Caco-2 (cell line): ENCODE results near the gene CEP350. TPM values are rescaled to one million over a fixed set of nuclear protein-coding genes. Genes with fewer than 3 reads are reported as not detected.

ENCODE experiments used
- BruUV-seq: library from RNA; stranded (reverse); fragments of 400-500 nt; replicated peaks from 2 replicates; lab custom pipeline; 2021; lab: Mats Ljungman, UMichigan
- CTCF ChIA-PET: fragments of 300-600 bp; sonication (Branson Sonifier 250); formaldehyde crosslinking; loops from one replicate; lab custom pipeline; 2022; ENCODE audit warnings: antibody characterized with exemption; lab: Charles Lee
- POLR2A ChIA-PET: fragments of 300-600 bp; sonication (Branson Sonifier 250); formaldehyde crosslinking; loops from one replicate; lab custom pipeline; 2022; ENCODE audit warnings: antibody characterized with exemption; lab: Charles Lee
- DNase-seq, 2 experiments: peaks; one replicate each; pipeline versions ENCODE4 v3.0.0 to v3.0.0-alpha.2; 2020 to 2022
- H3K27me3 ChIP-seq: replicated peaks from 2 replicates; pipeline ENCODE4 v1.6.0; 2011; ENCODE audit warnings: low read length; ENCODE audit not compliant: control insufficient read depth, insufficient read depth
- H3K36me3 ChIP-seq: 2 replicates; pipeline ENCODE4 v1.5.1; 2011; ENCODE audit warnings: low read length; ENCODE audit not compliant: control insufficient read depth, insufficient read depth
- H3K4me1 ChIP-seq: fragments of 250-450 bp; sonication (Bioruptor Pico); 2 replicates; pipeline ENCODE4 v1.5.1; 2020; ENCODE audit warnings: mild to moderate bottlenecking
- H3K4me3 ChIP-seq: 2 replicates; pipeline ENCODE4 v1.5.1; 2011; ENCODE audit warnings: low read depth, mild to moderate bottlenecking, control low read depth, low read length
- H3K9me3 ChIP-seq: fragments of 250-450 bp; sonication (Bioruptor Pico); 2 replicates; pipeline ENCODE4 v1.5.1; 2020; ENCODE audit warnings: mild to moderate bottlenecking, moderate library complexity
- H3K27ac Mint-ChIP-seq: one replicate; pipeline ENCODE4 v1.8.0; 2022; ENCODE audit warnings: mixed read lengths; ENCODE audit not compliant: unreplicated experiment
- H3K27me3 Mint-ChIP-seq: one replicate; pipeline ENCODE4 v1.8.0; 2022; ENCODE audit warnings: mixed read lengths; ENCODE audit not compliant: insufficient read depth, unreplicated experiment
- H3K36me3 Mint-ChIP-seq: one replicate; pipeline ENCODE4 v1.8.0; 2022; ENCODE audit warnings: mild to moderate bottlenecking, mixed read lengths; ENCODE audit not compliant: insufficient read depth, unreplicated experiment
- H3K4me1 Mint-ChIP-seq: one replicate; pipeline ENCODE4 v1.8.0; 2022; ENCODE audit warnings: low read depth, mixed read lengths; ENCODE audit not compliant: unreplicated experiment
- H3K4me3 Mint-ChIP-seq: one replicate; pipeline ENCODE4 v1.8.0; 2022; ENCODE audit warnings: mild to moderate bottlenecking, moderate library complexity, mixed read lengths; ENCODE audit not compliant: unreplicated experiment
- H3K9me3 Mint-ChIP-seq: one replicate; pipeline ENCODE4 v1.8.0; 2022; ENCODE audit warnings: mixed read lengths; ENCODE audit not compliant: unreplicated experiment
- intact Hi-C: fragments of 100-400 bp; cut with micrococcal nuclease; formaldehyde crosslinking; loops from one replicate; pipeline ENCODE4 v1.10.0; 2022; ENCODE audit not compliant: unreplicated experiment
- total RNA-seq: library from RNA; stranded (reverse); gene quantifications from 2 replicates; pipeline ENCODE4 v1.2.3, GENCODE V29; 2022
- TF ChIP-seq, protein P1 (sequence below), 2 experiments: fragments of 200-600 bp in 1 of 2; IDR thresholded peaks; 1 replicate in 1 of 2; 2 replicates in 1 of 2; pipeline versions ENCODE4 v1.5.1 to v1.8.0; 2011 to 2022; ENCODE audit warnings: antibody characterized with exemption in 1 of 2, control low read depth in 1 of 2, inconsistent platforms in 1 of 2, low read depth in 1 of 2, low read length in 1 of 2, mild to moderate bottlenecking in 1 of 2, moderate library complexity in 1 of 2; ENCODE audit not compliant: insufficient read depth in 1 of 2, severe bottlenecking in 1 of 2, unreplicated experiment in 1 of 2

CEP350 gene
- total RNA-seq, 1 experiment from 2014 or later, result 43.5 TPM

DNA sequence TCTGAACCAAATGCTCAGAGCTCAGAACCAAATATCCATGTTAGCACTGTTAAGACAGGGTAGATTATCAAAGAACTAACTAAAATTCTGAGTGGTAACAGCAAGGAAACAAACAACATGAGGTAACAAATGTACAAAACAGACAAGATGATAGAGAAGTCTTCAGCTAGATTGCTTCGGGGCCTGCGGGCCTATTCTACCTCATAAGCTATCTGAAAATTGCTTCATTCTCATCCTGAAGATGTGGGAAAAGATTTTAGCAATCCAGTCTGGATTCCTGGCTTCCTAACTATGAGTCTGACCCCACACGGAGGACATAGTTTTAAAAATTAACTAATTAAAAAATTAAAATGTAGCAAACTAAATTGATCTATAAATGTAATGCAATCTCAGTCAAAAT lies 190.8 kb downstream of the CEP350 start:
- BruUV-seq, result no TSS peak

GRCh38 chr1:180150982-180151381 lies 196.4 kb downstream of the CEP350 start:
- Mint-ChIP-seq H3K4me3 (no peak overlapping the region), H3K36me3 (peaks cover 10% of the 10 kb centered on the region), H3K9me3 (no peaks in the 10 kb centered on the region), H3K4me1 (peaks cover 8% of the 10 kb centered on the region), H3K27me3 (peaks cover 10% of the 10 kb centered on the region), H3K27ac (no peak overlapping the region)
- TF ChIP-seq, protein P1, sequence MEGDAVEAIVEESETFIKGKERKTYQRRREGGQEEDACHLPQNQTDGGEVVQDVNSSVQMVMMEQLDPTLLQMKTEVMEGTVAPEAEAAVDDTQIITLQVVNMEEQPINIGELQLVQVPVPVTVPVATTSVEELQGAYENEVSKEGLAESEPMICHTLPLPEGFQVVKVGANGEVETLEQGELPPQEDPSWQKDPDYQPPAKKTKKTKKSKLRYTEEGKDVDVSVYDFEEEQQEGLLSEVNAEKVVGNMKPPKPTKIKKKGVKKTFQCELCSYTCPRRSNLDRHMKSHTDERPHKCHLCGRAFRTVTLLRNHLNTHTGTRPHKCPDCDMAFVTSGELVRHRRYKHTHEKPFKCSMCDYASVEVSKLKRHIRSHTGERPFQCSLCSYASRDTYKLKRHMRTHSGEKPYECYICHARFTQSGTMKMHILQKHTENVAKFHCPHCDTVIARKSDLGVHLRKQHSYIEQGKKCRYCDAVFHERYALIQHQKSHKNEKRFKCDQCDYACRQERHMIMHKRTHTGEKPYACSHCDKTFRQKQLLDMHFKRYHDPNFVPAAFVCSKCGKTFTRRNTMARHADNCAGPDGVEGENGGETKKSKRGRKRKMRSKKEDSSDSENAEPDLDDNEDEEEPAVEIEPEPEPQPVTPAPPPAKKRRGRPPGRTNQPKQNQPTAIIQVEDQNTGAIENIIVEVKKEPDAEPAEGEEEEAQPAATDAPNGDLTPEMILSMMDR (IDR thresholded peaks at IDR 0.05; ENCODE audit: insufficient read depth in 1 of 2, low read depth in 1 of 2, low read length in 1 of 2, severe bottlenecking in 1 of 2, unreplicated experiment in 1 of 2), result no peak
- no peaks in the 10 kb centered on the region for H3K9me3 ChIP-seq
- H3K27me3 ChIP-seq, result no peaks in the 10 kb centered on the region
- peaks cover 12% of the 10 kb centered on the region for H3K4me1 ChIP-seq
- H3K36me3 ChIP-seq, result no peaks in the 10 kb centered on the region
- DNase-seq, result no peak
- no peak overlapping the region for H3K4me3 ChIP-seq
- intact Hi-C loops, result no loop called here
- CTCF ChIA-PET, result no interaction called here
- POLR2A ChIA-PET, result no interaction called here
- BruUV-seq, result no TSS peak

More for the DNA sequence above, 190.8 kb downstream of the CEP350 start:
- intact Hi-C loops, result no loop called here
- POLR2A ChIA-PET, result interaction anchor here (0.5 kb wide), 1 partner anchor 9 kb away, joined by 3 read pairs; no protein-coding TSS in a partner anchor
- no peak for DNase-seq
- Mint-ChIP-seq H3K36me3 (no peaks in the 10 kb centered on the region), H3K27ac (no peak overlapping the region), H3K27me3 (no peaks in the 10 kb centered on the region), H3K4me3 (no peak overlapping the region), H3K4me1 (no peaks in the 10 kb centered on the region), H3K9me3 (no peaks in the 10 kb centered on the region)
- H3K27me3 ChIP-seq, result no peaks in the 10 kb centered on the region
- CTCF ChIA-PET, result interaction anchor here (0.5 to 1.2 kb wide), 3 partner anchors 19 to 23 kb away, joined by 3 to 4 read pairs (median 3); no protein-coding TSS in a partner anchor
- H3K4me1 ChIP-seq, result no peaks in the 10 kb centered on the region
- TF ChIP-seq, protein P1 (IDR thresholded peaks at IDR 0.05; ENCODE audit: insufficient read depth in 1 of 2, low read depth in 1 of 2, low read length in 1 of 2, severe bottlenecking in 1 of 2, unreplicated experiment in 1 of 2), result no peak
- no peaks in the 10 kb centered on the region for H3K9me3 ChIP-seq
- no peaks in the 10 kb centered on the region for H3K36me3 ChIP-seq
- H3K4me3 ChIP-seq, result no peak overlapping the region

- H3K27ac Mint-ChIP-seq, result no peak overlapping the region
- H3K9me3 Mint-ChIP-seq, result no peaks in the 10 kb centered on the region
- Histone ChIP-seq H3K27me3 (no peaks in the 10 kb centered on the region), H3K9me3 (no peaks in the 10 kb centered on the region), H3K4me3 (no peak overlapping the region), H3K36me3 (no peaks in the 10 kb centered on the region), H3K4me1 (peaks cover 16% of the 10 kb centered on the region)
- ChIA-PET CTCF (no interaction called here), POLR2A (no interaction called here)
- H3K36me3 Mint-ChIP-seq, result peaks cover 10% of the 10 kb centered on the region
- H3K27me3 Mint-ChIP-seq, result peaks cover 10% of the 10 kb centered on the region
- no peak for DNase-seq
- H3K4me3 Mint-ChIP-seq, result no peak overlapping the region
- intact Hi-C loops, result no loop called here
- TF ChIP-seq, protein P1 (IDR thresholded peaks at IDR 0.05; ENCODE audit: insufficient read depth in 1 of 2, low read depth in 1 of 2, low read length in 1 of 2, severe bottlenecking in 1 of 2, unreplicated experiment in 1 of 2), result no peak
- BruUV-seq, result no TSS peak
- H3K4me1 Mint-ChIP-seq, result peaks cover 8% of the 10 kb centered on the region
These were observed 196.9 kb downstream of the CEP350 start for GRCh38 chr1:180151508-180151907.
